WTC11 (cell line): ENCODE data around the gene PCDHA5. TPM values are rescaled to one million over a fixed set of nuclear protein-coding genes. Genes with fewer than 3 reads are reported as not detected.
"Not testable (repeated sequence)": the region's sequence is repeated elsewhere in the genome, so short reads cannot be mapped to it uniquely, and the experiment has no call there.

Source experiments
- ATAC-seq: fragments of 200-7000 bp; cut with Tn5 transposase; 2 replicates; pipeline ENCODE4 v1.10.0; 2021; ENCODE audit warnings: mild to moderate bottlenecking, moderate library complexity
- CTCF ChIA-PET: fragments of 300-600 bp; sonication (Branson Sonifier 250); formaldehyde crosslinking; loops from one replicate; lab custom pipeline; 2021; ENCODE audit warnings: antibody characterized with exemption; lab: Charles Lee
- POLR2A ChIA-PET: fragments of 350-600 bp; sonication (Branson Sonifier 250); formaldehyde crosslinking; loops from one replicate; lab custom pipeline; 2021; ENCODE audit warnings: antibody characterized with exemption; lab: Charles Lee
- DNase-seq: peaks from one replicate; pipeline ENCODE4 v3.0.0; 2021; ENCODE audit warnings: low spot score
- H3K27ac Mint-ChIP-seq: 2 replicates; pipeline ENCODE4 v1.8.0; 2021; ENCODE audit warnings: mixed read lengths
- H3K27me3 Mint-ChIP-seq: 2 replicates; pipeline ENCODE4 v1.8.0; 2021; ENCODE audit warnings: low read depth, mild to moderate bottlenecking, moderate library complexity, mixed read lengths
- H3K36me3 Mint-ChIP-seq: 2 replicates; pipeline ENCODE4 v1.8.0; 2021; ENCODE audit warnings: mixed read lengths
- H3K4me1 Mint-ChIP-seq: 2 replicates; pipeline ENCODE4 v1.8.0; 2022; ENCODE audit warnings: mixed read lengths
- H3K4me3 Mint-ChIP-seq: 2 replicates; pipeline ENCODE4 v1.8.0; 2021; ENCODE audit warnings: mild to moderate bottlenecking, moderate library complexity, mixed read lengths
- H3K9me3 Mint-ChIP-seq: 2 replicates; pipeline ENCODE4 v1.8.0; 2021; ENCODE audit warnings: mixed read lengths
- CTCF ChIP-seq: fragments of 200-600 bp; IDR thresholded peaks from 2 replicates; pipeline ENCODE4 v1.8.0; 2022; ENCODE audit warnings: antibody characterized with exemption
- ETV6 ChIP-seq: sonication (generic); formaldehyde crosslinking; IDR thresholded peaks from 2 replicates; pipeline ENCODE4 v1.8.1; 2022; ENCODE audit warnings: mild to moderate bottlenecking, missing genetic modification reagents
- FOXP4 ChIP-seq: sonication (generic); formaldehyde crosslinking; IDR thresholded peaks from 2 replicates; pipeline ENCODE4 v1.8.0; 2022; ENCODE audit warnings: mild to moderate bottlenecking, missing genetic modification reagents
- GABPB1 ChIP-seq: sonication (generic); formaldehyde crosslinking; IDR thresholded peaks from 2 replicates; pipeline ENCODE4 v1.8.1; 2023; ENCODE audit warnings: mild to moderate bottlenecking, missing genetic modification reagents
- IRF2 ChIP-seq: sonication (generic); formaldehyde crosslinking; IDR thresholded peaks from 2 replicates; pipeline ENCODE4 v1.8.0; 2022; ENCODE audit warnings: low read depth, missing genetic modification reagents, borderline replicate concordance
- MLX ChIP-seq: sonication (generic); formaldehyde crosslinking; IDR thresholded peaks from 2 replicates; pipeline ENCODE4 v1.8.1; 2023; ENCODE audit warnings: mild to moderate bottlenecking, missing genetic modification reagents, moderate library complexity
- SMAD3 ChIP-seq: sonication (generic); formaldehyde crosslinking; IDR thresholded peaks from 2 replicates; pipeline ENCODE4 v1.8.0; 2022; ENCODE audit warnings: missing genetic modification reagents, mild to moderate bottlenecking, borderline replicate concordance
- ZNF138 ChIP-seq: sonication (generic); formaldehyde crosslinking; conservative IDR thresholded peaks from 2 replicates; pipeline ENCODE4 v1.8.1; 2022; ENCODE audit warnings: mild to moderate bottlenecking, moderate library complexity, missing genetic modification reagents
- total RNA-seq: library from RNA; stranded (reverse); gene quantifications from 3 replicates; pipeline ENCODE4 v1.2.3, GENCODE V29; 2021
- TF ChIP-seq, protein P1 (sequence below): sonication (generic); formaldehyde crosslinking; IDR thresholded peaks from 2 replicates; pipeline ENCODE4 v1.8.1; 2023; ENCODE audit warnings: mild to moderate bottlenecking, missing genetic modification reagents, borderline replicate concordance
- TF ChIP-seq, protein P2 (sequence below): sonication (generic); formaldehyde crosslinking; IDR thresholded peaks from 2 replicates; pipeline ENCODE4 v1.8.0; 2023; ENCODE audit warnings: missing genetic modification reagents, mild to moderate bottlenecking, borderline replicate concordance
- TF ChIP-seq, protein P3 (sequence below): sonication (generic); formaldehyde crosslinking; IDR thresholded peaks from 2 replicates; pipeline ENCODE4 v1.8.1; 2023; ENCODE audit warnings: mild to moderate bottlenecking, moderate library complexity, missing genetic modification reagents
- TF ChIP-seq, protein P4 (sequence below): sonication (generic); formaldehyde crosslinking; IDR thresholded peaks from 2 replicates; pipeline ENCODE4 v1.8.1; 2023; ENCODE audit warnings: mild to moderate bottlenecking, missing genetic modification reagents, moderate library complexity

Gene PCDHA5
- total RNA-seq, 1 experiment from 2014 or later = 0.90 TPM

DNA sequence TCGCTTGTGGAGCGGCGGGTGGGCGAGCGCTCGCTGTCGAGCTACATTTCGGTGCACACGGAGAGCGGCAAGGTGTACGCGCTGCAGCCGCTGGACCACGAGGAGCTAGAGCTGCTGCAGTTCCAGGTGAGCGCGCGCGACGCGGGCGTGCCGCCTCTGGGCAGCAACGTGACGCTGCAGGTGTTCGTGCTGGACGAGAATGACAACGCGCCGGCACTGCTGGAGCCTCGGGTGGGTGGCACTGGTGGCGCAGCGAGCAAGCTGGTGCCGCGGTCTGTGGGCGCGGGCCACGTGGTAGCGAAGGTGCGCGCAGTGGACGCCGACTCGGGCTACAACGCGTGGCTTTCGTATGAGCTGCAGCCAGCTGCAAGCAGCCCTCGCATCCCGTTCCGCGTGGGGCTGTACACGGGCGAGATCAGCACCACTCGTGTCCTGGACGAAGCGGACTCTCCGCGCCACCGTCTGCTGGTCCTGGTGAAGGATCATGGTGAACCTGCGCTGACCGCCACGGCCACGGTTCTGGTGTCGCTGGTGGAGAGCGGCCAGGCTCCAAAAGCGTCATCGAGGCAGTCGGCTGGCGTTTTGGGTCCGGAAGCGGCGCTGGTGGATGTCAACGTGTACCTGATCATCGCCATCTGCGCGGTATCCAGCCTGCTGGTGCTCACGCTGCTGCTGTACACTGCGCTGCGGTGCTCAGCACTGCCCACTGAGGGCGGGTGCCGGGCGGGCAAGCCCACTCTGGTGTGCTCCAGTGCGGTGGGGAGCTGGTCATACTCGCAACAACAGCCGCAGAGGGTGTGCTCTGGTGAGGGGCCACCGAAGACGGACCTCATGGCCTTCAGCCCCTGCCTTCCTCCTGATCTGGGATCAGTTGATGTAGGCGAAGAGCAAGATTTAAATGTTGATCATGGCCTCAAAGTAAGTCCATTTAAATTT is 21.7 kb downstream of the PCDHA5 start (continued):
- TF ChIP-seq, protein P1, sequence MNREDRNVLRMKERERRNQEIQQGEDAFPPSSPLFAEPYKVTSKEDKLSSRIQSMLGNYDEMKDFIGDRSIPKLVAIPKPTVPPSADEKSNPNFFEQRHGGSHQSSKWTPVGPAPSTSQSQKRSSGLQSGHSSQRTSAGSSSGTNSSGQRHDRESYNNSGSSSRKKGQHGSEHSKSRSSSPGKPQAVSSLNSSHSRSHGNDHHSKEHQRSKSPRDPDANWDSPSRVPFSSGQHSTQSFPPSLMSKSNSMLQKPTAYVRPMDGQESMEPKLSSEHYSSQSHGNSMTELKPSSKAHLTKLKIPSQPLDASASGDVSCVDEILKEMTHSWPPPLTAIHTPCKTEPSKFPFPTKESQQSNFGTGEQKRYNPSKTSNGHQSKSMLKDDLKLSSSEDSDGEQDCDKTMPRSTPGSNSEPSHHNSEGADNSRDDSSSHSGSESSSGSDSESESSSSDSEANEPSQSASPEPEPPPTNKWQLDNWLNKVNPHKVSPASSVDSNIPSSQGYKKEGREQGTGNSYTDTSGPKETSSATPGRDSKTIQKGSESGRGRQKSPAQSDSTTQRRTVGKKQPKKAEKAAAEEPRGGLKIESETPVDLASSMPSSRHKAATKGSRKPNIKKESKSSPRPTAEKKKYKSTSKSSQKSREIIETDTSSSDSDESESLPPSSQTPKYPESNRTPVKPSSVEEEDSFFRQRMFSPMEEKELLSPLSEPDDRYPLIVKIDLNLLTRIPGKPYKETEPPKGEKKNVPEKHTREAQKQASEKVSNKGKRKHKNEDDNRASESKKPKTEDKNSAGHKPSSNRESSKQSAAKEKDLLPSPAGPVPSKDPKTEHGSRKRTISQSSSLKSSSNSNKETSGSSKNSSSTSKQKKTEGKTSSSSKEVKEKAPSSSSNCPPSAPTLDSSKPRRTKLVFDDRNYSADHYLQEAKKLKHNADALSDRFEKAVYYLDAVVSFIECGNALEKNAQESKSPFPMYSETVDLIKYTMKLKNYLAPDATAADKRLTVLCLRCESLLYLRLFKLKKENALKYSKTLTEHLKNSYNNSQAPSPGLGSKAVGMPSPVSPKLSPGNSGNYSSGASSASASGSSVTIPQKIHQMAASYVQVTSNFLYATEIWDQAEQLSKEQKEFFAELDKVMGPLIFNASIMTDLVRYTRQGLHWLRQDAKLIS (CRISPR knock-in tag) = no peak
- TF ChIP-seq FOXP4 (CRISPR knock-in tag) (no peak), MLX (no peak), ETV6 (no peak), GABPB1 (no peak), SMAD3 (CRISPR knock-in tag) (no peak), ZNF138 (CRISPR knock-in tag) (no peak), IRF2 (CRISPR knock-in tag) (no peak)
- TF ChIP-seq, protein P2, sequence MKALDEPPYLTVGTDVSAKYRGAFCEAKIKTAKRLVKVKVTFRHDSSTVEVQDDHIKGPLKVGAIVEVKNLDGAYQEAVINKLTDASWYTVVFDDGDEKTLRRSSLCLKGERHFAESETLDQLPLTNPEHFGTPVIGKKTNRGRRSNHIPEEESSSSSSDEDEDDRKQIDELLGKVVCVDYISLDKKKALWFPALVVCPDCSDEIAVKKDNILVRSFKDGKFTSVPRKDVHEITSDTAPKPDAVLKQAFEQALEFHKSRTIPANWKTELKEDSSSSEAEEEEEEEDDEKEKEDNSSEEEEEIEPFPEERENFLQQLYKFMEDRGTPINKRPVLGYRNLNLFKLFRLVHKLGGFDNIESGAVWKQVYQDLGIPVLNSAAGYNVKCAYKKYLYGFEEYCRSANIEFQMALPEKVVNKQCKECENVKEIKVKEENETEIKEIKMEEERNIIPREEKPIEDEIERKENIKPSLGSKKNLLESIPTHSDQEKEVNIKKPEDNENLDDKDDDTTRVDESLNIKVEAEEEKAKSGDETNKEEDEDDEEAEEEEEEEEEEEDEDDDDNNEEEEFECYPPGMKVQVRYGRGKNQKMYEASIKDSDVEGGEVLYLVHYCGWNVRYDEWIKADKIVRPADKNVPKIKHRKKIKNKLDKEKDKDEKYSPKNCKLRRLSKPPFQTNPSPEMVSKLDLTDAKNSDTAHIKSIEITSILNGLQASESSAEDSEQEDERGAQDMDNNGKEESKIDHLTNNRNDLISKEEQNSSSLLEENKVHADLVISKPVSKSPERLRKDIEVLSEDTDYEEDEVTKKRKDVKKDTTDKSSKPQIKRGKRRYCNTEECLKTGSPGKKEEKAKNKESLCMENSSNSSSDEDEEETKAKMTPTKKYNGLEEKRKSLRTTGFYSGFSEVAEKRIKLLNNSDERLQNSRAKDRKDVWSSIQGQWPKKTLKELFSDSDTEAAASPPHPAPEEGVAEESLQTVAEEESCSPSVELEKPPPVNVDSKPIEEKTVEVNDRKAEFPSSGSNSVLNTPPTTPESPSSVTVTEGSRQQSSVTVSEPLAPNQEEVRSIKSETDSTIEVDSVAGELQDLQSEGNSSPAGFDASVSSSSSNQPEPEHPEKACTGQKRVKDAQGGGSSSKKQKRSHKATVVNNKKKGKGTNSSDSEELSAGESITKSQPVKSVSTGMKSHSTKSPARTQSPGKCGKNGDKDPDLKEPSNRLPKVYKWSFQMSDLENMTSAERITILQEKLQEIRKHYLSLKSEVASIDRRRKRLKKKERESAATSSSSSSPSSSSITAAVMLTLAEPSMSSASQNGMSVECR (CRISPR knock-in tag) = no peak
- TF ChIP-seq, all 79 proteins: peak for 0

DNA sequence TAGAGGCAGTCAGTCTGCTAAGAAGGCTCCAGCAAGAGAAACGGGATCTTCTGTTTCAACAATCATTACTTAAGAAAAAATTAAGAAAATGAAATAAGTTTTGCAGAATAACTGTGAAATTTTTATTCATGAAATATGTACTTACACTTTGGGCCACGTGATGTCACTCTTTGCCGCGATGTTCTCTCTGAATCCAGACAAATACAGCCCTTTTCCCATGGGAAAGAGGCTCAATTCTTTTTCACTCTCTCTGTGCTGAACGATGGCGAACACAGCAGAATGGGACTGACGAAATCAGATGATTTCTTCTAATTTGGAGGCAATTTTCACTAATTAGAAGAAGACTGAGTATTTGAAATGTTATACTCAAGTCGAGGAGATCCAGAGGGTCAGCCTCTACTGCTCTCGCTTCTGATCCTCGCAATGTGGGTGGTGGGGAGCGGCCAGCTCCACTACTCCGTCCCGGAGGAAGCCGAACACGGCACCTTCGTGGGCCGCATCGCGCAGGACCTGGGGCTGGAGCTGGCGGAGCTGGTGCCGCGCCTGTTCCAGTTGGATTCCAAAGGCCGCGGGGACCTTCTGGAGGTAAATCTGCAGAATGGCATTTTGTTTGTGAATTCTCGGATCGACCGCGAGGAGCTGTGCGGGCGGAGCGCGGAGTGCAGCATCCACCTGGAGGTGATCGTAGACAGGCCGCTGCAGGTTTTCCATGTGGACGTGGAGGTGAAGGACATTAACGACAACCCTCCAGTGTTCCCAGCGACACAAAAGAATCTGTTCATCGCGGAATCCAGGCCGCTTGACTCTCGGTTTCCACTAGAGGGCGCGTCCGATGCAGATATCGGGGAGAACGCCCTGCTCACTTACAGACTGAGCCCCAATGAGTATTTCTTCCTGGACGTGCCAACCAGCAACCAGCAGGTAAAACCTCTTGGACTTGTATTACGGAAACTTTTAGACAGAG is 27.0 kb downstream of the PCDHA5 start, which contains the start of gene PCDHA9:
Gene PCDHA9, plus strand, starts transcription at position 244 of the 964 bp plus-strand sequence. Its CDS starts 114 bp downstream, at position 358.
- H3K4me1 Mint-ChIP-seq, H3K27ac Mint-ChIP-seq, DNase-seq, H3K27me3 Mint-ChIP-seq, H3K9me3 Mint-ChIP-seq, POLR2A ChIA-PET, H3K36me3 Mint-ChIP-seq: not testable (repeated sequence)
- CTCF ChIA-PET = interaction anchor here (0.6 to 2.4 kb wide), 6 partner anchors 21 to 864 kb away, joined by 3 to 11 read pairs (median 4); partner anchors contain the start of gene PCDHA6
- peak; percentile 99 for ATAC-seq
- peak within 1 kb of the TSS; percentile 90 for H3K4me3 Mint-ChIP-seq
- TF ChIP-seq CTCF = peak; percentile 30
- TF ChIP-seq, protein P3, sequence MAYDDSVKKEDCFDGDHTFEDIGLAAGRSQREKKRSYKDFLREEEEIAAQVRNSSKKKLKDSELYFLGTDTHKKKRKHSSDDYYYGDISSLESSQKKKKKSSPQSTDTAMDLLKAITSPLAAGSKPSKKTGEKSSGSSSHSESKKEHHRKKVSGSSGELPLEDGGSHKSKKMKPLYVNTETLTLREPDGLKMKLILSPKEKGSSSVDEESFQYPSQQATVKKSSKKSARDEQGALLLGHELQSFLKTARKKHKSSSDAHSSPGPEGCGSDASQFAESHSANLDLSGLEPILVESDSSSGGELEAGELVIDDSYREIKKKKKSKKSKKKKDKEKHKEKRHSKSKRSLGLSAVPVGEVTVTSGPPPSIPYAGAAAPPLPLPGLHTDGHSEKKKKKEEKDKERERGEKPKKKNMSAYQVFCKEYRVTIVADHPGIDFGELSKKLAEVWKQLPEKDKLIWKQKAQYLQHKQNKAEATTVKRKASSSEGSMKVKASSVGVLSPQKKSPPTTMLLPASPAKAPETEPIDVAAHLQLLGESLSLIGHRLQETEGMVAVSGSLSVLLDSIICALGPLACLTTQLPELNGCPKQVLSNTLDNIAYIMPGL = peak; percentile 49; the same call in 1 of the 2 replicates
- TF ChIP-seq, protein P4, sequence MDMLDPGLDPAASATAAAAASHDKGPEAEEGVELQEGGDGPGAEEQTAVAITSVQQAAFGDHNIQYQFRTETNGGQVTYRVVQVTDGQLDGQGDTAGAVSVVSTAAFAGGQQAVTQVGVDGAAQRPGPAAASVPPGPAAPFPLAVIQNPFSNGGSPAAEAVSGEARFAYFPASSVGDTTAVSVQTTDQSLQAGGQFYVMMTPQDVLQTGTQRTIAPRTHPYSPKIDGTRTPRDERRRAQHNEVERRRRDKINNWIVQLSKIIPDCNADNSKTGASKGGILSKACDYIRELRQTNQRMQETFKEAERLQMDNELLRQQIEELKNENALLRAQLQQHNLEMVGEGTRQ (CRISPR knock-in tag) = peak; percentile 50
